SKM-1 (cell line): ENCODE measurements around the gene IRF9.

Source experiments
- DNase-seq: peaks from one replicate; lab custom pipeline; 2025; ENCODE audit not compliant: unreplicated experiment; lab: John Stamatoyannopoulos, UW

IRF9 gene

DNA sequence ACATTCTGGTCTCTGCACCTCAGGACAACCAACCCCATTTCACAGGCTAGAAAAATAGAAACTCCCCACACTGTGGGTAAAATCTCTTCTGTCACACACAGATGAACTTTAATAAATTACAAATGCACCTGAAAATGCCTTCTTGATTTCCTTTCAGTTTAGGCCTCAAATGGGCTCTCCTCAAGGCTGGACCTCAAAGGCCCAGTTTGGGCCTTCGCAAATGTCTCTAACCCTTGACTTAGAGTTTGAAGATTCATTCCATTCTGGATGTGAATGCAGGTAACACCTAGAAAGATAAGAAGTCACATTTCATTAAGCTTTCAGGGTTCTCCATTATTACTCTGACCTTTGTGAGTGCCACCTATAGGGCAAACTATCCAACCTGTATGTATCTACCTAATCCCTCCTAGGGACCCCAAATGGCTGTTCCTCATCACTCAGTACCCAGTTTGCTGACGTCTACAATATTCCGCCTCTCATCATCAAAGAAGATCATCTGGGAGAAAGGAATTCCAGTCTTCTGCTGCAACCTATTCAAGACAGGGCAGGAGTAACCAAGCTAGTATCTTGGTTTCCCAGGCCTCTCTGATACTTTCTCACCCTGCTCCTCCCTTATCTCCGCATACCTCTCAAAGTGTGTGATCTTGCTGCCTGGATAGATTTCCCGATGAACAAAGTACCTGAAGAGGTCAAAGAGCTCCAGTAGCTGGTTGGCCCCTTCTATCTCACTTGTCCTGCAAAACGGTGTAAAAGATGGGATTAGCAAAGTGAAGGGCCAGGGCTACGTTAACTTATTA is 53.0 kb downstream of the IRF9 start:
- DNase-seq: no peak

- DNase-seq: peak; percentile 31
These were observed 54.7 kb downstream of the IRF9 start, which contains the start of gene MDP1 for GRCh38 chr14:24215495-24216344. MDP1 (minus strand) TSS chr14:24216066; CDS start chr14:24215955, 111 bp downstream.
